ENCODE results near the gene C16orf74.

GRCh38 chr16:85724936-85725335 is 26.0 kb downstream of the C16orf74 start:
- TF ChIP-seq CTCF (IDR thresholded peaks at IDR 0.05): no peak
- TF ChIP-seq POLR2A (IDR thresholded peaks at IDR 0.05): no peak
